ENCODE data around the gene CDR2. TPM values are rescaled to one million over a fixed set of nuclear protein-coding genes. Genes with fewer than 3 reads are reported as not detected.

CDR2 gene
- total RNA-seq, 1 donor from 2014 or later: 16.2 TPM

- DNase-seq (no peak), ATAC-seq (no peak)
- no peak for TF ChIP-seq CTCF (IDR thresholded peaks at IDR 0.05)
- intact Hi-C loops (cut with DNase I): no loop called here
- Histone ChIP-seq H3K4me3 (no peak overlapping the region), H3K9me3 (peaks cover 14% of the 10 kb centered on the region), H3K27ac (no peak overlapping the region), H3K27me3 (ENCODE audit: low read depth) (no peaks in the 10 kb centered on the region), H3K36me3 (peaks cover 25% of the 10 kb centered on the region), H3K4me1 (no peaks in the 10 kb centered on the region)
Measured at GRCh38 chr16:22337849-22338635, 36.4 kb downstream of the CDR2 start.

GRCh38 chr16:22337045-22337444 is 37.4 kb downstream of the CDR2 start:
- intact Hi-C loops (cut with DNase I): no loop called here
- H3K36me3 ChIP-seq: peaks cover 34% of the 10 kb centered on the region

GRCh38 chr16:22336581-22336980 is 37.8 kb downstream of the CDR2 start:
- Histone ChIP-seq H3K4me3 (no peak overlapping the region), H3K9me3 (peaks cover 14% of the 10 kb centered on the region), H3K36me3 (peaks cover 38% of the 10 kb centered on the region), H3K27me3 (ENCODE audit: low read depth) (no peaks in the 10 kb centered on the region), H3K27ac (no peak overlapping the region), H3K4me1 (no peaks in the 10 kb centered on the region)
- no peak for TF ChIP-seq CTCF (IDR thresholded peaks at IDR 0.05)
- DNase-seq: no peak
- ATAC-seq: no peak
- intact Hi-C loops (cut with DNase I): no loop called here

More at GRCh38 chr16:22337045-22337444, 37.4 kb downstream of the CDR2 start:
- Histone ChIP-seq H3K4me1 (no peaks in the 10 kb centered on the region), H3K4me3 (no peak overlapping the region), H3K27ac (no peak overlapping the region), H3K27me3 (ENCODE audit: low read depth) (no peaks in the 10 kb centered on the region), H3K9me3 (peaks cover 14% of the 10 kb centered on the region)
- TF ChIP-seq CTCF (IDR thresholded peaks at IDR 0.05): no peak
- ATAC-seq (no peak), DNase-seq (no peak)

- H3K36me3 ChIP-seq: peaks cover 47% of the 10 kb centered on the region
- peaks cover 12% of the 10 kb centered on the region for H3K9me3 ChIP-seq
- no peak for DNase-seq
- ATAC-seq: peak; percentile 9 to 52
- no peak for TF ChIP-seq CTCF (IDR thresholded peaks at IDR 0.05)
- no peak overlapping the region for H3K4me3 ChIP-seq
- H3K27me3 ChIP-seq (ENCODE audit: low read depth): no peaks in the 10 kb centered on the region
- no peak overlapping the region for H3K27ac ChIP-seq
- intact Hi-C loops (cut with DNase I): no loop called here
- H3K4me1 ChIP-seq: no peaks in the 10 kb centered on the region
Measured at GRCh38 chr16:22335668-22336246, 38.7 kb downstream of the CDR2 start.

- H3K4me3 ChIP-seq: no peak overlapping the region
- DNase-seq (no peak), ATAC-seq (peak; percentile 62 to 92)
- H3K36me3 ChIP-seq: peaks cover 65% of the 10 kb centered on the region
- no peak overlapping the region for H3K27ac ChIP-seq
- no peak for TF ChIP-seq CTCF (IDR thresholded peaks at IDR 0.05)
- peaks cover 6% of the 10 kb centered on the region for H3K4me1 ChIP-seq
- peaks cover 10% of the 10 kb centered on the region for H3K9me3 ChIP-seq
- H3K27me3 ChIP-seq (ENCODE audit: low read depth): no peaks in the 10 kb centered on the region
- intact Hi-C loops (cut with DNase I): no loop called here
Measured at GRCh38 chr16:22333457-22333994, 40.9 kb downstream of the CDR2 start.
